Stomach smooth muscle (tissue), 2 donors: ENCODE results near the gene ERCC6L2.

Experiments used
- H3K27ac ChIP-seq: one replicate; pipeline ENCODE4 v1.7.0; 2013; ENCODE audit warnings: mild to moderate bottlenecking, low read length, inconsistent platforms
- H3K27me3 ChIP-seq, 2 donors: one replicate each; pipeline ENCODE4 v1.7.0; 2013; ENCODE audit warnings: low read length in 2 of 2; ENCODE audit not compliant: insufficient read depth in 2 of 2, control insufficient read depth in 1 of 2
- H3K36me3 ChIP-seq, 2 donors: one replicate each; pipeline ENCODE4 v1.7.0; 2013; ENCODE audit warnings: low read length in 2 of 2; ENCODE audit not compliant: control insufficient read depth in 2 of 2, insufficient read depth in 2 of 2
- H3K4me1 ChIP-seq: one replicate; pipeline ENCODE4 v1.7.0; 2013; ENCODE audit warnings: low read length; ENCODE audit not compliant: control insufficient read depth, insufficient read depth
- H3K4me3 ChIP-seq, 2 donors: one replicate each; pipeline ENCODE4 v1.7.0; 2013; ENCODE audit warnings: low read length in 2 of 2
- H3K9ac ChIP-seq, 2 donors: one replicate each; pipeline ENCODE4 v1.7.0; 2013; ENCODE audit warnings: low read length in 2 of 2, mild to moderate bottlenecking in 1 of 2
- H3K9me3 ChIP-seq, 2 donors: one replicate each; pipeline ENCODE4 v1.7.0; 2013; ENCODE audit warnings: low read length in 2 of 2; ENCODE audit not compliant: control insufficient read depth in 2 of 2
- donor health status: healthy.
- donor health status: Pancreatic carcinoma.

Gene ERCC6L2

DNA sequence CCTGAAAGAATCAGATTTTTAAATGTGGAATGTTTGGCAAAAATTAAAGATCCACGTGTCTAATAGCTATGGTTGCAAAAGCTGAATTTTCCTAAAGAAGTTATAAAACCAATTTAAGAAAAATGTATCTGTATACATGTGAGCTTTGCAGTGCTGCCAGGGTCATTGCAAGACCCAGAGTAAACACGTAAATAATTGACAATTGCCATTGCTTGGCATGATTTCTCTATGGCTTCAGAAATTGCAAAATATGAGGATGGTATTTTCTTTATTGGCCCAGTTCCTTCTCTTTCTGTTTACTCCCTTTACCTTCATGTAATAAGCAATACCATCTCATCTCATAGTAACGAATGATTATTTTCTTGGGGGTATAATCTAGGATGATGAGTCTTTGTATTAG is 123.9 kb downstream of the ERCC6L2 start:
- Histone ChIP-seq H3K4me3 (no peak overlapping the region), H3K27ac (no peak overlapping the region), H3K4me1 (no peaks in the 10 kb centered on the region), H3K9ac (no peak overlapping the region), H3K36me3 (peaks cover 5 to 10% of the 10 kb centered on the region in 2 donors), H3K9me3 (no peaks in the 10 kb centered on the region), H3K27me3 (no peaks in the 10 kb centered on the region)

DNA sequence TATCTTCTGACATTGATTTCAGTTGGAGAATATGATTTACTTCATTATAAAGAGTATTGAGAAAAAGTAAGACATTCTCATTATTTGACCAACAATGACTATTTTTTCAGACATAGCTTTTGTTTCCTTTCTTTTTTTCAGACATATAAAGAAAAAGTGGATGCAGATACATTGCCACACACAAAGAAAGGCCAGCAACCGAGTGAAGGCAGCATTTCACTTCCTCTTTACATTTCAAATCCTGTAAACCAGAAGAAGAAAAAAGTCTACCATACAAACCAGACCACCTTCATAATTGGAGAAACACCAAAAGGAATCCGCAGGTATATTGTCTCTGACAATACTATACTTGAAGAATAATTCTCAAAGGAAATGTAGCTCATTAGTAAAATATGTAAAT is 128.9 kb downstream of the ERCC6L2 start:
- Histone ChIP-seq H3K4me1 (no peaks in the 10 kb centered on the region), H3K9me3 (no peaks in the 10 kb centered on the region), H3K4me3 (no peak overlapping the region), H3K27me3 (no peaks in the 10 kb centered on the region), H3K36me3 (peaks cover 23 to 25% of the 10 kb centered on the region in 2 donors), H3K9ac (no peak overlapping the region), H3K27ac (no peak overlapping the region)

DNA sequence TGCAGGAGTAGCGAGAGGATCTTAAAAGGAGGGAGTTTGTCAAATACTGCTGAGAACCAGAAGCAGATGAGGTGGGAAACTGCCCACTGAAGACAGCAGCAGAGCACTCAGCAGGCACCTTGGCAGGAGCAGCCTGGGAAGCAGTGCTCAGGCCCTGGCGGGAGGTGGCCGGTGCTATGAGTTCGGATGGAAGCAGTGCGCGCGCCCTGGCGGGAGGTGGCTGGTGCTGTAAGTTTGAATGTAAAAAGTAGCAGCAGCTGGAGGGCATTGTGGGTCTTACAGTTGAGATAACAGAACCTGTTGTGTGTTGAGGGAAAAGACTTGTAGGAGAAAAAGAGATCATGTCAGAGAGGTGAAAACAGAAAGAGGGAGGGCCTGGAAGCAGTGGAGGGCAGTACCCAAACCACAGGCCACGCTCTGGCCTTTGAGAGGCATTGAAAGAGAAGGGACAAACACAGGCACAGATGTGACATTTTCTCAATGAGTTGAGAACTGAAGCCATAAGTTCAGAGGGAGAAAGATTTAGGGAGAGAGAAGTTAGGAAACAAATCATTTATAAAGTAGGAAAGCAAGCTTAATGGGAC is 130.9 kb downstream of the ERCC6L2 start:
- H3K4me1 ChIP-seq = peaks cover 2% of the 10 kb centered on the region
- no peak overlapping the region for H3K9ac ChIP-seq
- no peaks in the 10 kb centered on the region for H3K9me3 ChIP-seq
- no peak overlapping the region for H3K4me3 ChIP-seq
- peaks cover 25% of the 10 kb centered on the region in 2 donors for H3K36me3 ChIP-seq
- H3K27me3 ChIP-seq = no peaks in the 10 kb centered on the region
- H3K27ac ChIP-seq = no peak overlapping the region

DNA sequence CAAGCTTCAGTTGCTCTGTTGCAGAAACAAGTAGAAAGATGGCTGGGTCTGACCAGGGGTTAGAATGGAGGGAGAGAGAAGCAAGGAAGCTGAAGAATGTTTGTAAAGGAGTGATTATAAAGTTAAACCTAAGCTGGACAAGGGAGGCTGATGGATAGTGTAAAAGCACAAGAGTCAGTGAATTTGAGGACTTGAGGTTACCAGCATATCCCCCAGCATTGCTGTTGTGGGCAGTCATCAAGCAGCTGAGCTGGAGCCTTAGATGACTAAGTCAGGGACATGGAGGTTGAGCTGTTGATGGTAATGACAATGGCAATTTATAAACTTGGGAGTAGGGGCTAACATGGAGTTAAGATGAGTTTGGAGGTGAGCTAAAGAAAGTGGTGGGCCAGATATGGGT is 131.5 kb downstream of the ERCC6L2 start:
- no peaks in the 10 kb centered on the region for H3K9me3 ChIP-seq
- no peak overlapping the region for H3K4me3 ChIP-seq
- H3K36me3 ChIP-seq = peaks cover 25% of the 10 kb centered on the region in 2 donors
- no peaks in the 10 kb centered on the region for H3K27me3 ChIP-seq
- H3K27ac ChIP-seq = no peak overlapping the region
- no peak overlapping the region for H3K9ac ChIP-seq
- peaks cover 2% of the 10 kb centered on the region for H3K4me1 ChIP-seq

DNA sequence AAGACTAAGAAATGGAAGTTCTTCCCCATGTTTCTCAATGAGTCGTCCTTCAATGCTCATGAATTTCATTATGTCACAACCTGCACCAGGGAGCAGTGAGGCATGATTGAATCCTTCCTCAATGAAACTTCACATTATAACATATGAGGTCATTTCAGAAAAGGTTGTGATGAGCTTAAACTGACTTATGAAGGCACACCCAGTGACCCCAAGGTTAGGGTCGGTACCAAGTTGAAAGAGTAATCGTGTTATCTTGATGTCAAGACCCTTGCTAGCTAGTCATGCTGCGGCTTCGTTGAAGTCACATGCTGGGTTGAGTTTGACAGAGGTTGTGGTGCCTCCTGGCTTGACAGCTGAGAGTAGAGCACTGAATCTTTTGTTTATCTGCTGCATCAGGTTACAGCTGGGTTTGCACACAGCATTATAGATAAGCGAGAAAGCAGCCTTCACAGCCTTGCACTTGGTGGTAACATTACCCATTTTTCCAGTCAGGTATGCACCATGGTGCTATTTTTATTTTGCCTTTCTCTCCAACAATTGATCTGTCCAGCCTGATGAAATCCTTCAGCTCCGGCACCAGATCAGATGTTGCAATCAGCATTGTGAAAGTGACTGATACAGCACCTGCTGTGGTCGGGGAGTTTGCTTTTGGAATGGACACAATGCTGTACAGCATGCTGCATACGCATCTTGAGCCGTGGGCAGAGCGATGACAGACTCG is 133.2 kb downstream of the ERCC6L2 start:
- Histone ChIP-seq H3K27ac (no peak overlapping the region), H3K9me3 (no peaks in the 10 kb centered on the region), H3K27me3 (no peaks in the 10 kb centered on the region), H3K36me3 (peaks cover 25 to 27% of the 10 kb centered on the region in 2 donors), H3K4me1 (peaks cover 2% of the 10 kb centered on the region), H3K4me3 (no peak overlapping the region), H3K9ac (no peak overlapping the region)

DNA sequence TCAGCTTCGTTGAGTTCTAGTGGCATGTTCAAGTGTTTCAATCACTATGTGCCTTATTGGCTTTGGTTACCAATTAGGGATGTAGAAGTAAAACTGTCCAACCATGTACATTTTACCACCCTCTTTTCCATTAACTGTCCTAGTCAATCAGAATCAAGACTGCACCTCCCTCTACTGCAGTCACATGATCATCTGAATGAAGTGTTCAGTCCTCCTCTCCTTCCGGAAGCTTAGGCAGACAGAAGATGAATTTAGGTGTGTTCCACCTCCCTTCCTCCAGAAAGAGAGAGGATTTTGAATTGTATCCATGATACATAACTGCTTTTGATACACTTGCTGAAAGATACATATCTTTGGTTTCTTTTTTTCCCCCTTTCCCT is 133.7 kb downstream of the ERCC6L2 start:
- Histone ChIP-seq H3K4me1 (peaks cover 2% of the 10 kb centered on the region), H3K4me3 (no peak overlapping the region), H3K9me3 (no peaks in the 10 kb centered on the region), H3K36me3 (peaks cover 24 to 26% of the 10 kb centered on the region in 2 donors), H3K27ac (no peak overlapping the region), H3K27me3 (no peaks in the 10 kb centered on the region), H3K9ac (no peak overlapping the region)

DNA sequence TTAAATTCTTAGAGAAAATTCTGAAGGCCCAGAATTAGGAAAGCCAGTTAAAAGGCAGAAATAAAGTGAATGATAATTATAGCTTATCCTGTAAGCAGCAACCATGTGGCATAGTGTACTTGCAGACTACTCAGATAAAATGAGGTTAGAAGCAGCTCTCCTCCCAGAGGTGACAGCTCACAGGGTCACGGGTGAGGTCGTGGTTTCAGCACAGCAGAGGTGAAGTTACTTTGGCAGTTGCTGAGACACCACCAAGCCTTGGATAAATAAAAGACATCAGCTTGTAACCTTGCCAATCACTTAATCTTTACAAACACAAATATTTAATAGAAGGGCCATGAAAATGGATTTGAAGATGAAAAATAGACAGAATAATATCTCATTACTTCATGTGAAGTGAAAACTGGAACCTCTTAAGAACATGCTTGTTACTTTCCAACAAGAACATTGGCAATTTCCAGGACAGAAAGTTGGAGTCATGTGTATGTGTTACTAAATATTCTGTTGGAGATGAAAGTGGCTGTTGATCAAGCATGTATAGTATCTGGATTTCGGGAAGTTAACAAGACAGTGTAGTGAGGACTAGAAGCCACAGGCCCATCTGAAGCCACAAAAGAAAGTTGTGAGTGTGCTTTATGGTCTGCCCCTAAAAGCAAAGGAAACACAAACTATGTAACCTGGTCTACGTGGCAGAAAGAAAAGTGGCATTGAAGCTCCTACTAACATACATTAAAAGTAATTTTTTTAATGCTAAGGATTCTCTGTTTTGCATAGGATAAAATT is 134.4 kb downstream of the ERCC6L2 start:
- Histone ChIP-seq H3K4me1 (peaks cover 2% of the 10 kb centered on the region), H3K4me3 (no peak overlapping the region), H3K27ac (no peak overlapping the region), H3K36me3 (peaks cover 20 to 25% of the 10 kb centered on the region in 2 donors), H3K9me3 (no peaks in the 10 kb centered on the region), H3K27me3 (no peaks in the 10 kb centered on the region), H3K9ac (no peak overlapping the region)

DNA sequence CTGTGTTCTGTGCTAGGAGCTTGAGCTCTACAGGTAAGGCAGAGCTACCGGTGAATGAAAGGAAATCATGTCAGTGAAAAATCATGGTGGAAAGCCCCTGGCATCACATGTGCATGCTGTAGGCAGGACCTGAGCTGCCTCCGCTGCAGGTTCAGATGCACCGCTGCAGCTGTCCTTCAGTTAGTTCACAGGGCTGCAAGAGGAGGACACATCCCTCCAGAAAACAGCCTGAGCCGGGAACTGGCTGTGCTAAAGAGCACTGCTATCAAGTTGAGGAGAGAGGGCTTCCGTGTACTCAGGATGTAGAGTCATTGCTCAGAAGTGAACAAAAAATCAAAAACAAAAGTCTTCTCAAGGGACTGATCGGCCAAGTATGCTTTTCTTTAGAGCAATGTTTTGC is 138.6 kb downstream of the ERCC6L2 start:
- H3K27me3 ChIP-seq = no peaks in the 10 kb centered on the region
- peaks cover 0 to 11% of the 10 kb centered on the region in 2 donors for H3K36me3 ChIP-seq
- no peaks in the 10 kb centered on the region for H3K9me3 ChIP-seq
- H3K9ac ChIP-seq = no peak overlapping the region
- no peak overlapping the region for H3K4me3 ChIP-seq
- peaks cover 2% of the 10 kb centered on the region for H3K4me1 ChIP-seq
- no peak overlapping the region for H3K27ac ChIP-seq

DNA sequence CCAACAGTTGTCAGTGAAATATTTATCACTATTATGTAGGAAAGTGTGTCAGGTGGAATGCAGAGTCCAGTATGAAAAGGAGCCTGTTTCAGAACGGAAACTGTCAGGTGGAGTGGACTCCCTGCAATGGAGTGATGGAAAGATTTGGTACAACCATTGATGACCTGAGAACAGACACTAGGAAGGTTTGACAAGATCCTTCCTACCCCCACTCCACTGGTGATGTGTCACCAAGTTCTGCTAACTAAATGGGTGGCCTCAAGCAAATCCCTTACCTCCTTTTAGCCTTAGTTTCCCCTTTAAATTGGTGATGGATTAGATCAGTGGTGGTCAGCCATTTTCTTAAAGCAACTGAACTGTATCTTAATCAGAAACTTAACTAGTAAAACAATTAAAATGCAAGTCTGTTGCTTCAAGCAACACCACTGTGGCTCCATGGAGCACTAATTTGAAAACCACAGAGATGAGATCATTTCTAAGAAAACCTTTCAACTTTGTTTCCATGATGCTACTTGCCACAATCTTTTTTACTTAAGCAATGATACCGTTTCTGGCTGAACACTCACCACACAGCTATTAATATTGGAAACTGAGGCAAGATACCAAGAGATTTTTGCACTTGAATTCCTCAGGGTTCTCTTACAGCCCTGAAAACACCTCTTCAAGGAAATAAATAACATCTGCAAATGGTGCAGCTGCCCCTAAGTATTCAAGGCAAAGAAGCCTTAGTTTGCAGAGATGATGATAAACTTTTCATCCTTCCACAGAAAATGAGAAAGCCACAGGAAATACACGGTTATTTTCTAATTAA is 140.6 kb downstream of the ERCC6L2 start:
- peaks cover 7% of the 10 kb centered on the region for H3K4me1 ChIP-seq
- peaks cover 0 to 10% of the 10 kb centered on the region in 2 donors for H3K27me3 ChIP-seq
- H3K36me3 ChIP-seq = peaks cover 0 to 10% of the 10 kb centered on the region in 2 donors
- H3K27ac ChIP-seq = no peak overlapping the region
- no peaks in the 10 kb centered on the region for H3K9me3 ChIP-seq
- no peak overlapping the region for H3K4me3 ChIP-seq
- no peak overlapping the region for H3K9ac ChIP-seq
